CD4-positive, alpha-beta memory T cell (primary cell): ENCODE measurements around the gene FOXP1. TPM values are rescaled to one million over a fixed set of nuclear protein-coding genes. Genes with fewer than 3 reads are reported as not detected.
"Not testable (repeated sequence)": the region's sequence is repeated elsewhere in the genome, so short reads cannot be mapped to it uniquely, and the experiment has no call there.

Experiments used
- CTCF ChIA-PET: fragments of 350-600 bp; sonication (Branson Sonifier 250); formaldehyde crosslinking; loops from one replicate; lab custom pipeline; 2021; ENCODE audit warnings: inconsistent platforms; ENCODE audit not compliant: partially characterized antibody; lab: Charles Lee
- POLR2A ChIA-PET: fragments of 350-600 bp; sonication (Branson Sonifier 250); formaldehyde crosslinking; loops from one replicate; lab custom pipeline; 2021; ENCODE audit not compliant: partially characterized antibody; lab: Charles Lee
- DNase-seq, 5 donors: peaks; one replicate each; pipeline versions ENCODE4 v3.0.0 to v3.0.0-alpha.2; 2020 to 2022; ENCODE audit warnings: mixed read lengths in 1 of 5
- H3K27ac ChIP-seq: one replicate; pipeline ENCODE4 v1.7.0; 2013; ENCODE audit warnings: low read depth, low read length
- H3K27me3 ChIP-seq: 2 replicates; pipeline ENCODE4 v1.7.0; 2013; ENCODE audit warnings: mild to moderate bottlenecking, low read length, moderate library complexity; ENCODE audit not compliant: insufficient read depth
- H3K36me3 ChIP-seq: 2 replicates; pipeline ENCODE4 v1.7.0; 2013; ENCODE audit warnings: mild to moderate bottlenecking, low read length, moderate library complexity; ENCODE audit not compliant: insufficient read depth
- H3K4me1 ChIP-seq: 2 replicates; pipeline ENCODE4 v1.7.0; 2013; ENCODE audit warnings: mild to moderate bottlenecking, low read length, moderate library complexity; ENCODE audit not compliant: insufficient read depth
- H3K4me3 ChIP-seq, 2 donors: one replicate each; pipeline ENCODE4 v1.7.0; 2013; ENCODE audit warnings: low read length in 2 of 2, mild to moderate bottlenecking in 1 of 2
- H3K9me3 ChIP-seq, 2 donors: one replicate each; pipeline ENCODE4 v1.7.0; 2013; ENCODE audit warnings: low read length in 2 of 2, control low read depth in 1 of 2; ENCODE audit not compliant: control insufficient read depth in 1 of 2
- H3K27ac Mint-ChIP-seq, 7 donors: one replicate each; pipeline ENCODE4 v1.8.0; 2020 to 2021; ENCODE audit warnings: mixed read lengths in 7 of 7, mild to moderate bottlenecking in 6 of 7, inconsistent platforms in 3 of 7, moderate library complexity in 3 of 7
- H3K27me3 Mint-ChIP-seq, 2 donors: one replicate each; pipeline ENCODE4 v1.8.0; 2020 to 2021; ENCODE audit warnings: mixed read lengths in 2 of 2
- H3K36me3 Mint-ChIP-seq, 2 donors: one replicate each; pipeline ENCODE4 v1.8.0; 2020 to 2021; ENCODE audit warnings: mixed read lengths in 2 of 2, inconsistent platforms in 1 of 2, mild to moderate bottlenecking in 1 of 2
- H3K4me1 Mint-ChIP-seq, 4 donors: one replicate each; pipeline ENCODE4 v1.8.0; 2020 to 2021; ENCODE audit warnings: mixed read lengths in 4 of 4, mild to moderate bottlenecking in 1 of 4
- H3K4me3 Mint-ChIP-seq, 8 donors: one replicate each; pipeline ENCODE4 v1.8.0; 2020 to 2021; ENCODE audit warnings: mixed read lengths in 8 of 8, mild to moderate bottlenecking in 7 of 8, moderate library complexity in 6 of 8, inconsistent platforms in 3 of 8
- H3K9me3 Mint-ChIP-seq, 8 donors: one replicate each; pipeline ENCODE4 v1.8.0; 2020 to 2021; ENCODE audit warnings: mixed read lengths in 8 of 8, mild to moderate bottlenecking in 5 of 8, inconsistent platforms in 3 of 8, moderate library complexity in 1 of 8
- intact Hi-C: fragments of 100-400 bp; cut with micrococcal nuclease; formaldehyde crosslinking; loops from one replicate; pipeline ENCODE4 v1.15.1; 2023
- polyA plus RNA-seq, 2 donors: library from polyadenylated mRNA; unstranded; fragments of 300-500 nt; fragmentation: Illumina TruSeq; gene quantifications; one replicate each; pipeline ENCODE4 v1.2.3, GENCODE V29; 2021
- total RNA-seq, 2 experiments: library from RNA; stranded (reverse); gene quantifications; one replicate each; pipeline ENCODE4 v1.2.3, GENCODE V29; 2021

Gene FOXP1
- total and polyA plus RNA-seq, 4 experiments from 2014 or later: 189 to 348 (median 279) TPM

DNA sequence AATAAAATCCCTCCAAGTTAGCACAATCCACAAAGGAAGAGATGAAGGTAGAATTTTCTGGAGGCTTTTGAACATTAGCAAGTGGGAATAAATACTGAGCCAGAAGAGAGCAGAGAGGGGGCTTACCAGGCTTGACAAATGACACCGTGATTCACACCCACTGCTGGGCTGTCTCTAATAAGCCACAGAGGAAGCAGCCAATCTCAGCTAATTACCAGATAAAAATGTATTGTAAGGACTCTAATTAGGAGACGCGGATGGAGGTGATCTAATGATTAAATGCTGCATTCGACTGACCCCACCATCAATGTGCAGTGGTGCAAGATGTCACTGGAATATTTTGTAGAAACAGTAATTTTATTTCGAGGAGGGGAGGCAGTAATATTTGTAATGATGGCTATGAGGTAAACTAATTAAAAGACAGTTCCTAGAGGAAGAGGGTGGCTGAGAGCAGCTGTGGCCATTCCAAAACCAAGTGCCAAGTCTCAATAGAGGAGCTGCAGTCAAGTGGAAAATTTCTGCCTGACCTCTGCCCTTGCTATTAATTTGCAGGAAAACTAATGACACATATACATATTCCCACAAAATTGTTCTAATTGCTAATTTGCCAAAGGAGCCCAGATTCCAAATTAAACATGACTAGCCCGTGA is 602.2 kb downstream of the FOXP1 start:
- H3K27me3 ChIP-seq: no peaks in the 10 kb centered on the region
- H3K36me3 Mint-ChIP-seq: peaks cover 69 to 89% of the 10 kb centered on the region in 2 donors
- H3K4me1 Mint-ChIP-seq: peaks cover 50 to 59% (median 54%) of the 10 kb centered on the region in 4 donors

DNA sequence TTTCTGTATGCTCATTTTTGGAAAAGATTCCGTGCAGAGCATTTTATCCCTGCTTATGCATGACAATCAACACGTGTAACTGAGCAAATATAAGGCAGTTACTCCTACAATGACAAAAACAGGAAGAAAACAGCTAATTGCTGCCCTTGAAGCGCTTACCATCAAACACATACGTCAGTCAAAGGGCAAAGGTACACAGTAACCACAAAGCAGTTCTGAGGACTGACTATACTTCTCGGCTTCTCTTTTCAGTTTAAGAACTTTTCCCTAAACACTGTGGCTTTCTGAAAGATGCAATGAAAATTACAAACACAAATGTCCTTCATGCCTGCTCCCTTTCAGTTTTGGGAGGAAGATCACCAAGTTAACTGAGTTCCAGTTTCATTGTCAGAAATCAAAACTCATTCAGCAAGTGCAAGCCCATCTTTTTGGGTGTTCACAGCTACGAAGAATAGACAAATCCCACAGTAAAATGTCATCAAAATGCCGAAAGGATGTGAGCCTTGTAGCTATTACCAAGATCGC is 602.8 kb downstream of the FOXP1 start:
- Histone ChIP-seq H3K36me3 (peaks cover 35% of the 10 kb centered on the region), H3K27me3 (no peaks in the 10 kb centered on the region), H3K9me3 (no peaks in the 10 kb centered on the region), H3K27ac (no peak overlapping the region), H3K4me1 (peaks cover 43% of the 10 kb centered on the region), H3K4me3 (no peak overlapping the region)
- Mint-ChIP-seq H3K36me3 (peaks cover 65 to 89% of the 10 kb centered on the region in 2 donors), H3K4me1 (peaks cover 48 to 59% (median 53%) of the 10 kb centered on the region in 4 donors), H3K4me3 (peak overlapping the region in 5 of 8 donors; percentile 13 to 64 (median 48)), H3K27me3 (no peaks in the 10 kb centered on the region), H3K9me3 (peaks cover 0 to 1% (median 0%) of the 10 kb centered on the region in 8 donors), H3K27ac (peak overlapping the region; percentile 79 to 93 (median 87))
- ChIA-PET POLR2A (interaction anchor here (0.6 to 1.8 kb wide), 2 partner anchors 9 kb away, joined by 4 to 5 read pairs; no protein-coding TSS in a partner anchor), CTCF (interaction anchor here (0.7 kb wide), 1 partner anchor 92 kb away, joined by 3 read pairs; no protein-coding TSS in a partner anchor)
- intact Hi-C loops: no loop called here
- peak in 4 of 5 donors; percentile 17 to 47 (median 26) for DNase-seq

More for the DNA sequence above, 602.2 kb downstream of the FOXP1 start:
- POLR2A ChIA-PET: interaction anchor here (0.6 to 1.8 kb wide), 2 partner anchors 9 kb away, joined by 4 to 5 read pairs; no protein-coding TSS in a partner anchor
- intact Hi-C loops: no loop called here
- no peak for DNase-seq
- Mint-ChIP-seq H3K9me3 (peaks cover 0 to 1% (median 0%) of the 10 kb centered on the region in 8 donors), H3K4me3 (peak overlapping the region in 6 of 8 donors; percentile 4 to 64 (median 52)), H3K27ac (peak overlapping the region; percentile 73 to 93 (median 87)), H3K27me3 (no peaks in the 10 kb centered on the region)
- CTCF ChIA-PET: interaction anchor here (0.7 kb wide), 1 partner anchor 91 kb away, joined by 3 read pairs; no protein-coding TSS in a partner anchor
- H3K9me3 ChIP-seq: no peaks in the 10 kb centered on the region
- H3K4me3 ChIP-seq: no peak overlapping the region
- H3K4me1 ChIP-seq: peaks cover 43% of the 10 kb centered on the region
- H3K27ac ChIP-seq: no peak overlapping the region
- peaks cover 34% of the 10 kb centered on the region for H3K36me3 ChIP-seq

DNA sequence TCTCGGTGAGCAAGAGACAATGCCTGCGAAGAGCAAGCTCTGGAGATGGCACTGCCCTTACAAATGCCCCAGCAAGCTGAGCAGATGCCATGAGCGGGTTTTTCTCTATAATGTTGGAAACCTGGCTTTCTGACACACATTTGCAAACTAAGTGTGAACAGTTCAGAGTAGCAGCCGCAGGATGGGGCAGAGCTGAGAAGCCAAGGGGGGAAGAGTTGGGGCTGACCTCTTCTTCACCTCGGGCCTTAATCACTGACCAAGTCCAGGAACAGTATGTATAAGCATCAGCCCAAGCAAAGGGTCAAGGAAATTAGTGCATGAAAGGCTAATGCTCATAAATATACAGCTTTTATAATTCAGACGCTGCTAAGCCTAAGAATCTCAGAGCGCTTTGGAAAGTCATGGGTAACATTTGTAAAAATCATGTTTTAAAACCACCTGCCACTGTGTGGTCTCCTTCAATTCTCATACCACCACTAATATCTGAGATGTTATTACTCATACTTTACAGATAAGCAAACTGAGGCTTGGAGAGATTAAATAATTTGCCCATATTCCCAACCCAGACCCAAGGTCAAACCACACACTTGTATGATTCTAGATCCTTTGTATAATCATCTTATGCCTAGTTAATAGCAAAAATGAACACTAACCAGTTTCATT is 603.4 kb downstream of the FOXP1 start:
- peak overlapping the region; percentile 56 to 93 (median 87) for H3K27ac Mint-ChIP-seq
- DNase-seq: no peak
- H3K9me3 ChIP-seq: no peaks in the 10 kb centered on the region
- no peaks in the 10 kb centered on the region for H3K27me3 Mint-ChIP-seq
- H3K9me3 Mint-ChIP-seq: peaks cover 0 to 1% (median 0%) of the 10 kb centered on the region in 8 donors
- H3K36me3 ChIP-seq: peaks cover 37% of the 10 kb centered on the region
- H3K4me3 ChIP-seq: no peak overlapping the region
- H3K4me3 Mint-ChIP-seq: peak overlapping the region in 3 of 8 donors; percentile 3 to 48 (median 30)
- ChIA-PET CTCF (interaction anchor here (0.8 kb wide), 1 partner anchor 8 kb away, joined by 3 read pairs; no protein-coding TSS in a partner anchor), POLR2A (interaction anchor here (1.8 kb wide), 1 partner anchor 10 kb away, joined by 5 read pairs; no protein-coding TSS in a partner anchor)
- H3K27me3 ChIP-seq: no peaks in the 10 kb centered on the region
- H3K4me1 ChIP-seq: peaks cover 43% of the 10 kb centered on the region
- H3K27ac ChIP-seq: no peak overlapping the region
- peaks cover 66 to 91% of the 10 kb centered on the region in 2 donors for H3K36me3 Mint-ChIP-seq
- intact Hi-C loops: no loop called here
- H3K4me1 Mint-ChIP-seq: peaks cover 48 to 59% (median 53%) of the 10 kb centered on the region in 4 donors

DNA sequence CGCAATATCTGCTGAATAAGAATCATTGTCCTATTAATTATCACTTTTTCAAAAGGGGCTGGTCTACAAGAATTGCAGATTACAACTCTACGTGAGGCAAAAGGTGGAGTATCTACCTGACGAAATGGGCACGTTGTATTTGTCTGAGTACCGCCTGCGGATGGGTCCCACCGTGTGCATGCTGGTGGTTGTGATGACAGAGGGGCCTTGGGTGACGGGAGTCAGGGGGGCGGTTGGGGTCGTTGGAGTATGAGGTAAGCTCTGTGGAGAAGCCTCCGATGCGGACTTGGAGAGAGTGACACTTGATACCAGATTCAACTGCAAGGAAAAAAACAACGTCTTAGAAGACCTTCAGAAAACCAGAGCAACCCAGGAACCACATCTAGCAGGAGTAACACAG is 605.8 kb downstream of the FOXP1 start:
- ChIA-PET CTCF (no interaction called here), POLR2A (interaction anchor here (1.0 kb wide), 1 partner anchor 31 kb away, joined by 3 read pairs; no protein-coding TSS in a partner anchor)
- intact Hi-C loops: no loop called here
- Histone ChIP-seq H3K9me3 (no peaks in the 10 kb centered on the region), H3K36me3 (peaks cover 50% of the 10 kb centered on the region), H3K27me3 (no peaks in the 10 kb centered on the region), H3K4me3 (no peak overlapping the region), H3K4me1 (peaks cover 22% of the 10 kb centered on the region), H3K27ac (no peak overlapping the region)
- H3K4me1 Mint-ChIP-seq: peaks cover 26 to 35% (median 34%) of the 10 kb centered on the region in 4 donors
- peaks cover 0 to 1% (median 0%) of the 10 kb centered on the region in 8 donors for H3K9me3 Mint-ChIP-seq
- no peak overlapping the region for H3K4me3 Mint-ChIP-seq
- peaks cover 56 to 89% of the 10 kb centered on the region in 2 donors for H3K36me3 Mint-ChIP-seq
- no peaks in the 10 kb centered on the region for H3K27me3 Mint-ChIP-seq
- H3K27ac Mint-ChIP-seq: peak overlapping the region in 2 of 7 donors; percentile 42 to 89
- DNase-seq: no peak

DNA sequence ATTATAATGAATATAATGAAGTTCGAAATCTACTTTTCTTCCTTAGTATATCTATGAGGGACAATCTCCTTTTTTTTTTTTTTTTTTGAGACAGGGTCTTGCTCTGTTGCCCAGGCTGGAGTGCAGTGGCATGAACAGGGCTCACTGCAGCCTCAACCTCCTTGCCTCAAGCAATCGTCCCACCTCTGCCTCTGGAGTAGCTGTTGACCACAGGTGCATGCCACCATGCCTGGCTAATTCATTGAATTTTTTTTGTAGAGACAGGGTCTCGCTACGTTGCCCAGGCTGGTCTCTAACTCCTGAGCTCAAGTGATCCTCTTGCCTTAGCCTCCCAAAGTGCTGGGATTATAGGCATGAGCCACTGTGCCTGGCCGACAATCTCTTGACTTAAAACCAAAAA is 607.5 kb downstream of the FOXP1 start:
- H3K27ac ChIP-seq, DNase-seq, H3K4me1 ChIP-seq, H3K27me3 ChIP-seq, H3K27me3 Mint-ChIP-seq, H3K9me3 Mint-ChIP-seq, H3K4me3 Mint-ChIP-seq, intact Hi-C loops, H3K9me3 ChIP-seq, POLR2A ChIA-PET, H3K4me3 ChIP-seq: not testable (repeated sequence)
- CTCF ChIA-PET: interaction anchor here (1.4 kb wide), 1 partner anchor 14 kb away, joined by 3 read pairs; no protein-coding TSS in a partner anchor
- peaks cover 68% of the 10 kb centered on the region for H3K36me3 ChIP-seq
- Mint-ChIP-seq H3K4me1 (peaks cover 12 to 19% (median 18%) of the 10 kb centered on the region in 4 donors), H3K36me3 (peaks cover 62 to 90% of the 10 kb centered on the region in 2 donors), H3K27ac (peak overlapping the region in 1 of 7 donors; percentile 62)

DNA sequence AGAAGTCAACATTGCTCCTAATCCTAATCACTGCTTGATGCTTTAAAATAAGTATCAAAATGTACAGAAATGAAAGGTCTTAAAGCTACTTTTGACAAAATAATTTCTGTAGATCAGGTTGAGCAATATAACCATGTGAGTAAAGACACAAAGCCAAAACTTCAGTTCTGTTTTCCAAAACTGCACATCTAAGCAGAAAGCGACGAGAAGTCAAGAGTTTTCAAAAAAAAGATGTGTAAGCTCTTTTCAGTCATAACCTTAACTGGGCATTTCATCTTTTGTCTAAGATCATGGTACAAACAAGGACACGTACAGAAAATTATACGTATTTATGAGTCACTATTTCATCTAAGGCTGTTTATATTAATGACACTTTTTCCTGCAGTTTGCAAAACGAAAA is 608.8 kb downstream of the FOXP1 start:
- H3K36me3 ChIP-seq: peaks cover 80% of the 10 kb centered on the region
- intact Hi-C loops: no loop called here
- no peak overlapping the region for H3K4me3 ChIP-seq
- H3K9me3 ChIP-seq: no peaks in the 10 kb centered on the region
- H3K4me1 ChIP-seq: no peaks in the 10 kb centered on the region
- peaks cover 5 to 14% (median 6%) of the 10 kb centered on the region in 4 donors for H3K4me1 Mint-ChIP-seq
- POLR2A ChIA-PET: interaction anchor here (0.7 to 1.1 kb wide), 2 partner anchors 10 to 28 kb away, joined by 3 read pairs; no protein-coding TSS in a partner anchor
- H3K27ac ChIP-seq: no peak overlapping the region
- CTCF ChIA-PET: no interaction called here
- peaks cover 0 to 4% (median 0%) of the 10 kb centered on the region in 8 donors for H3K9me3 Mint-ChIP-seq
- no peak overlapping the region for H3K4me3 Mint-ChIP-seq
- no peaks in the 10 kb centered on the region for H3K27me3 Mint-ChIP-seq
- peak overlapping the region in 3 of 7 donors; percentile 13 to 74 (median 57) for H3K27ac Mint-ChIP-seq
- H3K27me3 ChIP-seq: no peaks in the 10 kb centered on the region
- DNase-seq: no peak
- peaks cover 58 to 89% of the 10 kb centered on the region in 2 donors for H3K36me3 Mint-ChIP-seq
